Ascending aorta (tissue), 2 donors: ENCODE results near the gene FRMD4B. TPM values are rescaled to one million over a fixed set of nuclear protein-coding genes. Genes with fewer than 3 reads are reported as not detected.

Source experiments
- DNase-seq, 2 donors: peaks; one replicate each; pipeline ENCODE4 v3.0.0-alpha.2; 2019; ENCODE audit warnings: low spot score in 2 of 2
- H3K27ac ChIP-seq, 2 donors: fragments of 200-600 bp; sonication (generic); one replicate each; pipeline ENCODE4 v1.5.1; 2016 to 2017; ENCODE audit warnings: mild to moderate bottlenecking in 1 of 2
- H3K27me3 ChIP-seq: fragments of 200-600 bp; sonication (generic); one replicate; pipeline ENCODE4 v1.5.1; 2017
- H3K36me3 ChIP-seq, 2 donors: fragments of 200-600 bp; sonication (generic); one replicate each; pipeline ENCODE4 v1.5.1; 2016
- H3K4me1 ChIP-seq, 2 donors: fragments of 200-600 bp; sonication (generic); one replicate each; pipeline ENCODE4 v1.5.1; 2016 to 2017; ENCODE audit warnings: mild to moderate bottlenecking in 1 of 2
- H3K4me3 ChIP-seq, 2 donors: fragments of 200-600 bp; sonication (generic); one replicate each; pipeline ENCODE4 v1.5.1; 2016 to 2017; ENCODE audit warnings: mild to moderate bottlenecking in 1 of 2
- H3K9me3 ChIP-seq, 2 donors: fragments of 200-600 bp; sonication (generic); one replicate each; pipeline ENCODE4 v1.5.1; 2016
- CTCF ChIP-seq, 3 experiments: fragments of 200-600 bp in 2 of 3; fragments of 450-650 bp in 1 of 3; sonication (generic) in 2 of 3; IDR thresholded peaks; one replicate each; pipeline ENCODE4 v1.5.1; 2016 to 2019; ENCODE audit warnings: antibody characterized with exemption in 3 of 3, mild to moderate bottlenecking in 1 of 3, moderate library complexity in 1 of 3
- intact Hi-C: fragments of 100-400 bp; cut with DNase I; formaldehyde crosslinking; loops from one replicate; pipeline ENCODE4 v1.15.1; 2023
- total RNA-seq: library from RNA; depleted of rRNA; stranded (reverse); fragments of >200 nt; gene quantifications from one replicate; pipeline ENCODE4 v1.1.0, GENCODE V29; 2016

FRMD4B gene
- total RNA-seq, 1 donor from 2014 or later = 13.5 TPM

- Histone ChIP-seq H3K36me3 (no peaks in the 10 kb centered on the region), H3K27me3 (no peaks in the 10 kb centered on the region), H3K9me3 (no peaks in the 10 kb centered on the region), H3K27ac (peak overlapping the region; percentile 50 to 57), H3K4me1 (peaks cover 8 to 21% of the 10 kb centered on the region in 2 donors), H3K4me3 (no peak overlapping the region)
- no peak for TF ChIP-seq CTCF (IDR thresholded peaks at IDR 0.05)
- intact Hi-C loops = no loop called here
- no peak for DNase-seq
Observed at GRCh38 chr3:69364354-69364753, 21.5 kb downstream of the FRMD4B start.

GRCh38 chr3:69360690-69361089, 25.2 kb downstream of the FRMD4B start:
- DNase-seq = no peak
- H3K4me3 ChIP-seq = no peak overlapping the region
- TF ChIP-seq CTCF (IDR thresholded peaks at IDR 0.05) = no peak
- H3K9me3 ChIP-seq = no peaks in the 10 kb centered on the region
- H3K27ac ChIP-seq = peak overlapping the region in 1 of 2 donors; percentile 35
- no peaks in the 10 kb centered on the region for H3K36me3 ChIP-seq
- intact Hi-C loops = no loop called here
- H3K4me1 ChIP-seq = peaks cover 3 to 10% of the 10 kb centered on the region in 2 donors
- H3K27me3 ChIP-seq = no peaks in the 10 kb centered on the region

GRCh38 chr3:69359916-69360315, 26.0 kb downstream of the FRMD4B start:
- TF ChIP-seq CTCF (IDR thresholded peaks at IDR 0.05) = no peak
- DNase-seq = no peak
- H3K4me3 ChIP-seq = no peak overlapping the region
- peak overlapping the region; percentile 13 to 68 for H3K27ac ChIP-seq
- H3K27me3 ChIP-seq = no peaks in the 10 kb centered on the region
- intact Hi-C loops = no loop called here
- H3K36me3 ChIP-seq = no peaks in the 10 kb centered on the region
- H3K4me1 ChIP-seq = peaks cover 3 to 10% of the 10 kb centered on the region in 2 donors
- no peaks in the 10 kb centered on the region for H3K9me3 ChIP-seq

- Histone ChIP-seq H3K9me3 (no peaks in the 10 kb centered on the region), H3K4me3 (no peak overlapping the region), H3K36me3 (no peaks in the 10 kb centered on the region), H3K27me3 (no peaks in the 10 kb centered on the region), H3K4me1 (peaks cover 3 to 10% of the 10 kb centered on the region in 2 donors), H3K27ac (peak overlapping the region; percentile 13 to 68)
- intact Hi-C loops = no loop called here
- DNase-seq = no peak
- TF ChIP-seq CTCF (IDR thresholded peaks at IDR 0.05) = no peak
Observed at GRCh38 chr3:69359339-69359893, 26.5 kb downstream of the FRMD4B start.

DNA sequence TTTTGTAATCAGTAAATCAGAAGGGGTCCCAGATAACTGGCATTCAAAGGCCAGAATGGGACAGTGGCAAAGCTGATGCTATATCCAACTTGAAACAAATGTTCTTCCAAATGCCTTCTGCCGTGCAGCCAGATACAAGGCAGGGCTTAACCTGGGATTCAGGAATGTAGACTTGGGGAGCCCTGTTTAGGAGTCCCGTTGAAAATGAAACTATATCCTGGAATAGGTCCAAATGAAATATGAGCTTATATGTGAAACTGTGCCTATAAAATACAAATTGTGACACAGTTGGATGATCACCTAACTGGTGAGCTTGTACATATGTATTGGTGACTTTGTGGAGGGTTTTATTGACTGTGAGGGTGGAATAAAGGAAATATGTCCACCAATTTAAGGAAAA, 28.7 kb downstream of the FRMD4B start:
- H3K27me3 ChIP-seq = no peaks in the 10 kb centered on the region
- intact Hi-C loops = no loop called here
- H3K4me3 ChIP-seq = no peak overlapping the region
- peaks cover 0 to 6% of the 10 kb centered on the region in 2 donors for H3K4me1 ChIP-seq
- H3K9me3 ChIP-seq = no peaks in the 10 kb centered on the region
- TF ChIP-seq CTCF (IDR thresholded peaks at IDR 0.05) = no peak
- H3K36me3 ChIP-seq = no peaks in the 10 kb centered on the region
- no peak for DNase-seq
- peak overlapping the region; percentile 12 to 17 for H3K27ac ChIP-seq

DNA sequence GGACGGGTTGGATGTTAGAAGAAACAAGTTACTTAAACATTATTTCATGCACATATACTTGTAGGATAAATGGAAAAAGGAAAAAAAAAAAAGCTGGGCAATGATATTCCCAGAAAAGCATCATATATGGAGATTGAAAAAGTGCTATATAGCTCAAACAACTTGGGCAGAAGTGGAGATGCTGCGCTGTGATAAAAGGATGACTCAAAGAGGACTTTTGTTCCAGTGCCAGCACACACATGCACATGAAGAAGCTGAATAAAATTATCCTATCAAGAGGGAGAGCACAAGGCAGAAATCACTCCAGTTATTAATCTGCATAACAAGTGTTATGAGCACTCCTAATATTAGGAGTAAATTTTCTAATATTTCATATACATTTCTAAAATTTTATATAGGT, 30.9 kb downstream of the FRMD4B start:
- no peak for DNase-seq
- intact Hi-C loops = loop anchor here (5.0 kb wide), 1 partner anchor 32 kb away; the partner anchor contains the start of gene FRMD4B
- no peak for TF ChIP-seq CTCF (IDR thresholded peaks at IDR 0.05)
- Histone ChIP-seq H3K9me3 (no peaks in the 10 kb centered on the region), H3K27me3 (no peaks in the 10 kb centered on the region), H3K4me1 (peaks cover 0 to 3% of the 10 kb centered on the region in 2 donors), H3K27ac (no peak overlapping the region), H3K36me3 (no peaks in the 10 kb centered on the region), H3K4me3 (no peak overlapping the region)
